Muscle of leg (tissue), 11 donors: ENCODE data around the gene SDHAF3. TPM values are rescaled to one million over a fixed set of nuclear protein-coding genes. Genes with fewer than 3 reads are reported as not detected.
A peak's percentile ranks its signal among the peaks of the same experiment; 100 is the strongest.
"Not testable (repeated sequence)": the region's sequence is repeated elsewhere in the genome, so short reads cannot be mapped to it uniquely, and the experiment has no call there.

Experiments used
- DNase-seq: peaks from one replicate; pipeline ENCODE4 v3.0.0; 2013
- H3K27ac ChIP-seq: one replicate; pipeline ENCODE4 v1.5.1; 2013; ENCODE audit warnings: mild to moderate bottlenecking, low read length, control low read depth
- H3K27me3 ChIP-seq: one replicate; pipeline ENCODE4 v1.6.1; 2013; ENCODE audit warnings: low read length; ENCODE audit not compliant: control insufficient read depth, insufficient read depth
- H3K36me3 ChIP-seq: one replicate; pipeline ENCODE4 v1.6.1; 2013; ENCODE audit warnings: low read length; ENCODE audit not compliant: control insufficient read depth, insufficient read depth
- H3K4me1 ChIP-seq: one replicate; pipeline ENCODE4 v1.6.1; 2013; ENCODE audit warnings: low read length; ENCODE audit not compliant: control insufficient read depth, insufficient read depth
- H3K4me3 ChIP-seq: one replicate; pipeline ENCODE4 v1.5.1; 2013; ENCODE audit warnings: low read length, control low read depth
- H3K9me3 ChIP-seq: replicated peaks from 2 replicates; pipeline ENCODE4 v1.6.1; 2013; ENCODE audit warnings: low read depth, low read length; ENCODE audit not compliant: control insufficient read depth
- WGBS: methylation state at CpG from one replicate; pipeline ENCODE4 v1.1.5; 2013; ENCODE audit warnings: missing lambda C conversion rate; ENCODE audit not compliant: insufficient coverage; 5-methylcytosine and 5-hydroxymethylcytosine counted together
- polyA plus RNA-seq, 8 donors: library from polyadenylated mRNA; unstranded; fragments of 120-200 nt; gene quantifications; one replicate each; pipeline versions ENCODE4 v1.2.1 to v1.2.3, GENCODE V29; 2013; ENCODE audit warnings: inconsistent platforms in 1 of 8, low replicate concordance in 1 of 8; ENCODE audit not compliant: insufficient read length in 8 of 8, insufficient read depth in 1 of 8
- total RNA-seq: library from RNA; stranded (reverse); fragments of 120-200 nt; gene quantifications from one replicate; pipeline ENCODE4 v1.2.4, GENCODE V29; 2013

Gene SDHAF3
- total and polyA plus RNA-seq, 9 donors, result 13.1 to 27.6 (median 24.8) TPM

DNA sequence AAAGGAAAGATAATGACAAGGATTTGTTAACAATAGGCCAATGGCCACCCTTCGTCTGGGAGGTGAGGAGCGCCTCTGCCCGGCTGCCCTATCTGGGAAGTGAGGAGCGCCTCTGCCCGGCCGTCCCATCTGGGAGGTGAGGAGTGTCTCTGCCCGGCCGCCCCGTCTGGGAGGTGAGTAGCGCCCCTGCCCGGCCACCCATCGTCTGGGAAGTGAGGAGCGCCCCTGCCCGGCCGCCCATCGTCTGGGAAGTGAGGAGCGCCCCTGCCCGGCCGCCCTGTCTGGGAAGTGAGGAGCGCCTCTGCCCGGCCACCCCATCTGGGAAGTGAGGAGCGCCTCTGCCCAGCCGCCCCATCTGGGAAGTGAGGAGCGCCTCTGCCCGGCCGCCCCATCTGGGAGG lies 42.5 kb downstream of the SDHAF3 start:
- not testable (repeated sequence) for H3K27ac ChIP-seq, H3K4me3 ChIP-seq, H3K4me1 ChIP-seq, DNase-seq, H3K27me3 ChIP-seq, H3K36me3 ChIP-seq, H3K9me3 ChIP-seq
- WGBS, result 96% methylated on average over 24 of the region's 26 CpGs

DNA sequence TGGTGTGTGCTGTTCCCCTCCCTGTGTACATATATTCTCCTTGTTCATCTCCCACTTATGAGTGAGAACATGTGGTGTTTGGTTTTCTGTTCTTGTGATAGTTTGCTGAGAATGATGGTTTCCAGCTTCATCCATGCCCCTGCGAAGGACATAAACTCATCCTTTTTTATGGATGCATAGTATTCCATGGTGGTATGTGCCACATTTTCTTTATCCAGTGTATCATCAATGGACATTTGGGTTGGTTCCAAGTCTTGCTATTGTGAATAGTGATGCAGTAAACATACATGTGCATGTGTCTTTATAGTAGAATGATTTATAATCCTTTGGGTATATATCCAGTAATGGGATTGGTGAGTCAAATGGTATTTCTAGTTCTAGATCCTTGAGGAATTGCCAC lies 44.1 kb downstream of the SDHAF3 start:
- not testable (repeated sequence) for DNase-seq, H3K9me3 ChIP-seq
- no CpG with 5 or more reads among the region's 1 CpG for WGBS

DNA sequence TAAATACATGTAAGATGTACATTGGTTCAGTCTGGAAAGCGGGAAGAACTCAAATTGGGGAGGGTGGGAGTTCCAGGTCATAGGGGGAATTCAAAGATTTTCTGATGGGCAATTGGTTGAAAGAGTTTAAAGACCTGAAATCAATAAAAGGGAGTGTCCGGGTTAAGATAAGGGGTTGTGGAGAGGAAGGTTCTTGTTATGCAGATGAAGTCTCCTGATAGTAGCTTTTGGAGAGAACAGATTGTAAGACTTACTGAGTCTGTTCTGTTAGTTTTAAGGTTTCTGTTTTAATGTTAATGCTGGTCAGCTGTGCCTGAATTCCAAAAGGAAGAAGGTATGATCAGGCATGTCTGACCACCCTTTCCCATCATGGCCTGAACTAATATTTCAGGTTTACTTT lies 48.8 kb downstream of the SDHAF3 start:
- 86% methylated on average over 2 of the region's 2 CpGs for WGBS
- H3K27me3 ChIP-seq, result no peaks in the 10 kb centered on the region
- H3K4me3 ChIP-seq, result no peak overlapping the region
- H3K4me1 ChIP-seq, result no peaks in the 10 kb centered on the region
- no peaks in the 10 kb centered on the region for H3K36me3 ChIP-seq
- H3K9me3 ChIP-seq, result no peaks in the 10 kb centered on the region
- H3K27ac ChIP-seq, result no peak overlapping the region
- DNase-seq, result no peak

More for the DNA sequence above, 44.1 kb downstream of the SDHAF3 start:
- H3K36me3 ChIP-seq, H3K4me3 ChIP-seq, H3K4me1 ChIP-seq, H3K27me3 ChIP-seq, H3K27ac ChIP-seq: not testable (repeated sequence)

DNA sequence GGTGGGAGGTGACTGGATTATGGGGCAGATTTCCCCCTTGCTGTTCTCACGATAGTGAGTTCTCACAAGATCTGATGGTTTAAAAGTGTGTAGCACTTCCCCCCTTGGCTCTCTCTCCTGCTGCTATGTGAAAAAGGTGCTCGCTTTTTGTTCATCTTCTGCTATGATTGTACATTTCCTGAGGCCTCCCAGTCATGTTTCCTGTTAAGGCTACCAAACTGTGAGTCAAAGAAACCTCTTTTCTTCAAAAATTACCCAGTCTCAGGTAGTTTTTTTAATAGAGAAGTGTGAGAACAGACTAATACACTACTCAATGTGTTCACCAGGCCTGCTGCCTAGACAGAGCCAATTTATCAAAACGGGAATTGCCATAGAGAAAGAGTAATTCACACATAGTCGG lies 49.7 kb downstream of the SDHAF3 start:
- Histone ChIP-seq H3K4me3 (no peak overlapping the region), H3K36me3 (no peaks in the 10 kb centered on the region), H3K4me1 (no peaks in the 10 kb centered on the region), H3K27ac (no peak overlapping the region), H3K27me3 (no peaks in the 10 kb centered on the region), H3K9me3 (no peaks in the 10 kb centered on the region)
- DNase-seq, result no peak
- no CpG with 5 or more reads among the region's 4 CpGs for WGBS

DNA sequence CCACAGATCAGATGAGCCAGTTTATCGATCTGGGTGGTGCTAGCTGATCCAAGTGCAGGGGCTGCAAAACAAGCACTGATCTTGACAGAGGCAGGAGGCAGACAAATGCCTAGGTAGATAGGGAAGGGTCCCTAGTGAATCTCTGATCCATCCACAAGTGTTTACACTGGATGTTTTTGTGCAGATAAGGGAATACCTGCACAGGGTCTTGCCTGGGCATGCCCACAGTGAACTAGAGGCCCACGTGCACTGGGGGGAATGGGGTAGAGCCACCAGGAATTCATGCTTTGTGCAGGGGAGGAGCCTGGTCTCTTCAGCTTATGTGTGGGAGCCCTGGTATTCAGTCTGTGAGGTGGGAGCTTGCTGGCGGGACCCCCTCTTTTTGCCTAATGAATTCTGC lies 50.3 kb downstream of the SDHAF3 start:
- Histone ChIP-seq H3K4me3 (no peak overlapping the region), H3K27ac (no peak overlapping the region), H3K36me3 (no peaks in the 10 kb centered on the region), H3K4me1 (no peaks in the 10 kb centered on the region), H3K27me3 (no peaks in the 10 kb centered on the region), H3K9me3 (no peaks in the 10 kb centered on the region)
- no peak for DNase-seq
- WGBS, result 50% methylated on average over 2 of the region's 3 CpGs

DNA sequence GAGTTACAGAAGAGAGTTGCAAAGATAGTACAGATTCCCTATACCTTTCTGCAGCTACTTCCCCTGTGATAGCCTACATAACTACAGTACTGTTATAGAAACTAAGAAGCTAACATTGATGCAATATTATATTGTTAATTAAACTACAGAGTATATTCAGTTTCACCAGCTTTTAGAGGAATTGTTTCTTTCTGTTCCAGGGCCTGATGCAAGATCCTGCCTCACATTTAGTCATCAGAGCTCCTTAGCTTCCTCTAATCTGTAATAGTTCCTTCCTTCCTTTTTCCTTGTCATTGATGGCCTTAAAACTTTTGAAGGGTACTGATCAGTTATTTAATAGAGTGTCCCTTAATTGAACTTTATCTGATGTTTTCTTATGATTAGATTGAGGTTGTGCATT lies 56.8 kb downstream of the SDHAF3 start:
- no peaks in the 10 kb centered on the region for H3K9me3 ChIP-seq
- no peak for DNase-seq
- H3K36me3 ChIP-seq, result no peaks in the 10 kb centered on the region
- H3K27ac ChIP-seq, result no peak overlapping the region
- H3K4me3 ChIP-seq, result no peak overlapping the region
- H3K27me3 ChIP-seq, result no peaks in the 10 kb centered on the region
- H3K4me1 ChIP-seq, result no peaks in the 10 kb centered on the region

DNA sequence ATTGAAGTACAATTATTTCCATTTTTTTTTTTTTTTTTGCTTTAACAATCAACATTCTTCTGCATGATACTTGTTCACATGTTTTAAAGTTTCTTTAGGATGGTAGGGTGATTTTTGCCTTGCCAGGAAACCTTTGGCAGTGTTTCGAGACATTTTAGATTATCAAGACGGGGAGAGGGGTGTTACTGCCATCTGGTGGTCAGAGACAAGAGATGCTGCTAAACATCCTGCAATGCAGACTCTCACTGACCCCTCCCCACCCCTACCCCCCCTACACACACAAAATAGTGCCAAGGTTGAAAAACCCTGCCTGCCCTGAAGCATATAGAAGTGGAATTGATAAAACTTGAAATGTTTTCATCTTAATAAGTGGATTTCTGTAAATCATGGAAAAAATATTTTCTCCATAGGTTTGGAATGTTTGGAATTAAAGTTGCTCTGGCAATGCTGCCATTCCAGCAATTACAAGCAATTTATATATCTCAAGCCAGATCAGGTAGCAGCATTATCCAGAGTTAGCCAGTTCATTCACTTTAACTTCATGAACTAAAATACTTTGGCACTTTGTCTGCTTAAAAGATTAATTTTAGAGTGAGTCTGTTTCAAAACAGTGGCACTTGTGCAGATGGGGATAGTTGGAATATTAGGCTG lies 62.1 kb downstream of the SDHAF3 start:
- no peak overlapping the region for H3K4me3 ChIP-seq
- no CpG with 5 or more reads among the region's 2 CpGs for WGBS
- no peaks in the 10 kb centered on the region for H3K27me3 ChIP-seq
- peak; percentile 74 for DNase-seq
- H3K36me3 ChIP-seq, result peaks cover 2% of the 10 kb centered on the region
- H3K9me3 ChIP-seq, result no peaks in the 10 kb centered on the region
- no peaks in the 10 kb centered on the region for H3K4me1 ChIP-seq
- H3K27ac ChIP-seq, result no peak overlapping the region

DNA sequence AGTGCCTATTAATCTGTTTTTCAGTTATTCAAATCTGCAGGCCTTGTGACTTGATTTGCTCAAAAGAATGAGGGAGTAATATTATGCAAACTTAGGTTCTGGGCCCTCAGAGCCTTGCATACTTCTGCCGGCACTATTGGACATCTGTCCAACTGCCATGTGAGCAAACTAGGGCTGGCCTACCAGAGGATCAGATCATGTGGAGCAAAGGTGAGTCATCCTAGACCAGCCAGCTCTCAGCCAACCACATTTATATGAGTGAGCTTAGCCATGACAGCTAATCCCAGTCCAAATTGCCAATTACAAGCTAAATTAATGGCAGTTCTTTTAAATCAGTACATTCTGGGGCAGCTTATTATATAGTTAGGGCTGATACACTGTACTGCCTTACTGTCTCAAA lies 69.6 kb downstream of the SDHAF3 start:
- Histone ChIP-seq H3K27ac (no peak overlapping the region), H3K4me1 (no peaks in the 10 kb centered on the region), H3K4me3 (no peak overlapping the region), H3K27me3 (no peaks in the 10 kb centered on the region), H3K36me3 (peaks cover 2% of the 10 kb centered on the region), H3K9me3 (no peaks in the 10 kb centered on the region)
- DNase-seq, result no peak
- 40% methylated on average over 1 of the region's 1 CpG for WGBS

DNA sequence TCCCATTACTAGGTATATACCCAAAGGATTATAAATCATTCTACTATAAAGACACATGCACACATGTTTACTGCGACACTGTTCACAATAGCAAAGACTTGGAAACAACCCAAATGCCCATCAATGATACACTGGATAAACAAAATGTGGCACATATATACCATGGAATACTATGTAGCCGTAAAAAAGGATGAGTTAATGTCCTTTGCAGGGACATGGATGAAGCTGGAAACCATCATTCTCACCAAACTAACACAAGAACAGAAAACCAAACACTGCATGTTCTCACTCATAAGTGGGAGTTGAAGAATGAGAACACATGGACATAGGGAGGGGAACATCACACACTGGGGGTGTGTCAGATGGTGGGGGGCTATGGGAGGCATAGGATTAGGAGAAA lies 78.7 kb downstream of the SDHAF3 start:
- not testable (repeated sequence) for H3K27ac ChIP-seq, DNase-seq, H3K36me3 ChIP-seq, H3K4me3 ChIP-seq, H3K27me3 ChIP-seq, H3K9me3 ChIP-seq, H3K4me1 ChIP-seq
- WGBS, result no CpG with 5 or more reads among the region's 2 CpGs

DNA sequence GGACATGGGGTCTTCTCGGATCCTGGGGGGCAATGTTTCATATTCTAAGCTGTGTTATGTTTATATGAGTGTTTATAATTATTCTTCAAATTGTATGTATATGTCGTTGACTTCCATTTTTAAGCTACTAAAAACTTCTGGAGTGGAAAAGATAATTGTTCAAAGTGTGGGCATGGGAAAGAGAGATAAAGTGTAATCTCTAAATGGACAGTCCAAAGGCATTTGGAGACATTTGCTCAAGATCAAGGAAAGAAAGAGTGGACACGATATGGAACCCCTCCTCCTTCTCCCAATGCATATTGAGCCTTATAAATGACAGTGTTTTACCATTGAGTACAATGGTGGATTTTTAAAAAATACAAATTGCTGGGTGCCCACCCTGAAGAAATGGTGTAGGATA lies 81.1 kb downstream of the SDHAF3 start:
- H3K27ac ChIP-seq, result no peak overlapping the region
- H3K4me1 ChIP-seq, result no peaks in the 10 kb centered on the region
- H3K4me3 ChIP-seq, result no peak overlapping the region
- no CpG with 5 or more reads among the region's 3 CpGs for WGBS
- no peaks in the 10 kb centered on the region for H3K27me3 ChIP-seq
- no peaks in the 10 kb centered on the region for H3K36me3 ChIP-seq
- H3K9me3 ChIP-seq, result no peaks in the 10 kb centered on the region
- no peak for DNase-seq

DNA sequence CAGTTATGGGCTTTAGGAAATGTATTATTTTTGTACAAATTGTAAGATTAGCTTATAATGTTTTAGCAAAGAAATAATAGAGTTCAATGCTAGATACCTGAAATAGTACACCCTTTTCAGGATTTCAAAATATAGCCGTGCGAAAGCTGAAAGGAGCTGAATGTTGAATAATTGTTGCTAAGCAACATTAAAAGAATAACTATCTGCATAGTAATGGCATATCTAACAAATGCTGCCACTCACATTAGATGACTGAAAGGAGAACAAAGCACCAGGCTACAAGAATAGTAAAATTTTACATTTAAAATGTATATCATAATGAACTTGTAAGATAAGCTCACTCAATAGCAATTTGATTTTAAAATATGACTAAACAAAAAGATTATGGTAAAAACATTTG lies 82.5 kb downstream of the SDHAF3 start:
- DNase-seq, result no peak
- H3K9me3 ChIP-seq, result no peaks in the 10 kb centered on the region
- no peaks in the 10 kb centered on the region for H3K27me3 ChIP-seq

More for the DNA sequence above, 82.5 kb downstream of the SDHAF3 start:
- Histone ChIP-seq H3K36me3 (no peaks in the 10 kb centered on the region), H3K4me1 (no peaks in the 10 kb centered on the region), H3K27ac (no peak overlapping the region), H3K4me3 (no peak overlapping the region)
- no CpG with 5 or more reads among the region's 2 CpGs for WGBS
